Osteoblast (primary cell): ENCODE measurements around the gene NDUFV2. TPM values are rescaled to one million over a fixed set of nuclear protein-coding genes. Genes with fewer than 3 reads are reported as not detected.

Experiments used
- DNase-seq: peaks from one replicate; pipeline ENCODE4 v3.0.0; 2011; ENCODE audit warnings: low spot score, mixed read lengths; ENCODE audit not compliant: insufficient read length; ENCODE audit errors: missing footprints
- H2AFZ ChIP-seq: 2 replicates; pipeline ENCODE4 v1.6.0; 2011; ENCODE audit warnings: mild to moderate bottlenecking, low read length
- H3K27ac ChIP-seq: 2 replicates; pipeline ENCODE4 v1.5.1; 2011; ENCODE audit warnings: mild to moderate bottlenecking, low read depth, low read length, moderate library complexity
- H3K27me3 ChIP-seq: 2 replicates; pipeline ENCODE4 v1.6.0; 2012; ENCODE audit warnings: mild to moderate bottlenecking, control low read depth, inconsistent platforms, low read length, moderate library complexity; ENCODE audit not compliant: insufficient read depth
- H3K36me3 ChIP-seq: 2 replicates; pipeline ENCODE4 v1.5.1; 2011; ENCODE audit warnings: mild to moderate bottlenecking, low read length, control low read depth, moderate library complexity; ENCODE audit not compliant: insufficient read depth
- H3K4me1 ChIP-seq: 2 replicates; pipeline ENCODE4 v1.5.1; 2011; ENCODE audit warnings: mild to moderate bottlenecking, low read length, control low read depth, moderate library complexity; ENCODE audit not compliant: insufficient read depth
- H3K4me2 ChIP-seq: 2 replicates; pipeline ENCODE4 v1.6.0; 2011; ENCODE audit warnings: mild to moderate bottlenecking, low read length; ENCODE audit not compliant: insufficient read depth
- H3K4me3 ChIP-seq: fragments of 200-600 bp; sonication (generic); 3 replicates; pipeline ENCODE4 v1.5.1; 2012; ENCODE audit warnings: mild to moderate bottlenecking, low read length, inconsistent platforms; ENCODE audit not compliant: insufficient read depth
- H3K79me2 ChIP-seq: 2 replicates; pipeline ENCODE4 v1.6.0; 2012; ENCODE audit warnings: mild to moderate bottlenecking, low read length, control low read depth, inconsistent platforms; ENCODE audit not compliant: insufficient read depth
- H3K9me3 ChIP-seq: 2 replicates; pipeline ENCODE4 v1.5.1; 2011; ENCODE audit warnings: low read depth, low read length, control low read depth
- H4K20me1 ChIP-seq: 2 replicates; pipeline ENCODE4 v1.6.0; 2012; ENCODE audit warnings: mild to moderate bottlenecking, low read length, control low read depth; ENCODE audit not compliant: insufficient read depth
- total RNA-seq: library from RNA; depleted of rRNA; stranded (reverse); fragments of >200 nt; gene quantifications from 2 replicates; pipeline ENCODE4 v1.2.3, GENCODE V29; 2012
- TF ChIP-seq, protein P1 (sequence below): IDR thresholded peaks from 2 replicates; pipeline ENCODE4 v1.5.1; 2011; ENCODE audit warnings: mild to moderate bottlenecking, low read depth, low read length, moderate library complexity; ENCODE audit errors: extremely low read depth

Gene NDUFV2
- total RNA-seq, 1 donor, result 95.9 TPM

DNA sequence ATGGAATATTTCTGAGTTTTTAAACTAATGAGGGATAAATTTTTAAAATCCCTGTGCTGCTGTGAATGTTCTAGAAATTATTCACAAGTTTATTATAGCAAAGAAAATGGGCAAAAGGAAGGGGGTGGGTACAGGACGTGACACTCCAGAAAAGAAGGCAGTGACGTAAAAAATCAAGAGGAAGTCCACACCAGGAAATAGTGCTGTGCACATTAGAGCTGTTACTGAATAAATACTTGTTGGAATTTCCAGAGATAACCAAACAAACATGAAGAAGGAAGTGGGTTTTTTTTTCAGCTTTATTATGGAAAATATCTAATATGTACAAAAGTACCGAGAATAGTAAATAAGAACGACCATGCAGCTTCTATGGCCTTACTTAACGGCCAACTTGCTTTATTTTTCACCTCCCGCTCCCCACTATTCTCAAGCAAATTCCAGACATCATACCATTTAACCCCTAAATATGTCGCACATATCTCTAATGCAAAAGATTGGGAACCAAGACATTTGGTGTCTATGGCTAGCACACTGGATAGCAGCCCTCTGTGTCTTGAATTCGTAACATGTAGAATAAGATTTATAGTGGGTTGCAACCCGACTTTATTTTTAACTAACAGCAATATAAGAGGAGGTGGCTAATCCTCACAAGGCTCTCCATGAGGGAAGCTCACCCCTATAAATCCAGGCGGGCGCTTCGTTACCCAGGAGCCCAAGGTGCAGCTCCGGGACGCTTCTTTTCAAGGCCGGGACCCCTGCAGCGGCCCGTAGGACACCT is 580 bp upstream of the NDUFV2 start:
- H3K79me2 ChIP-seq, result peaks cover 44% of the 10 kb centered on the region
- peak overlapping the region; percentile 96 for H3K4me2 ChIP-seq
- H3K27ac ChIP-seq, result peak overlapping the region; percentile 81
- peak overlapping the region; percentile 76 for H2AFZ ChIP-seq
- H3K9me3 ChIP-seq, result no peaks in the 10 kb centered on the region
- H3K4me3 ChIP-seq, result peak overlapping the region; percentile 81
- peaks cover 42% of the 10 kb centered on the region for H3K4me1 ChIP-seq
- H3K36me3 ChIP-seq, result no peaks in the 10 kb centered on the region
- peaks cover 31% of the 10 kb centered on the region for H4K20me1 ChIP-seq
- TF ChIP-seq, protein P1, sequence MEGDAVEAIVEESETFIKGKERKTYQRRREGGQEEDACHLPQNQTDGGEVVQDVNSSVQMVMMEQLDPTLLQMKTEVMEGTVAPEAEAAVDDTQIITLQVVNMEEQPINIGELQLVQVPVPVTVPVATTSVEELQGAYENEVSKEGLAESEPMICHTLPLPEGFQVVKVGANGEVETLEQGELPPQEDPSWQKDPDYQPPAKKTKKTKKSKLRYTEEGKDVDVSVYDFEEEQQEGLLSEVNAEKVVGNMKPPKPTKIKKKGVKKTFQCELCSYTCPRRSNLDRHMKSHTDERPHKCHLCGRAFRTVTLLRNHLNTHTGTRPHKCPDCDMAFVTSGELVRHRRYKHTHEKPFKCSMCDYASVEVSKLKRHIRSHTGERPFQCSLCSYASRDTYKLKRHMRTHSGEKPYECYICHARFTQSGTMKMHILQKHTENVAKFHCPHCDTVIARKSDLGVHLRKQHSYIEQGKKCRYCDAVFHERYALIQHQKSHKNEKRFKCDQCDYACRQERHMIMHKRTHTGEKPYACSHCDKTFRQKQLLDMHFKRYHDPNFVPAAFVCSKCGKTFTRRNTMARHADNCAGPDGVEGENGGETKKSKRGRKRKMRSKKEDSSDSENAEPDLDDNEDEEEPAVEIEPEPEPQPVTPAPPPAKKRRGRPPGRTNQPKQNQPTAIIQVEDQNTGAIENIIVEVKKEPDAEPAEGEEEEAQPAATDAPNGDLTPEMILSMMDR, result no peak
- no peaks in the 10 kb centered on the region for H3K27me3 ChIP-seq
- peak; percentile 90 for DNase-seq

DNA sequence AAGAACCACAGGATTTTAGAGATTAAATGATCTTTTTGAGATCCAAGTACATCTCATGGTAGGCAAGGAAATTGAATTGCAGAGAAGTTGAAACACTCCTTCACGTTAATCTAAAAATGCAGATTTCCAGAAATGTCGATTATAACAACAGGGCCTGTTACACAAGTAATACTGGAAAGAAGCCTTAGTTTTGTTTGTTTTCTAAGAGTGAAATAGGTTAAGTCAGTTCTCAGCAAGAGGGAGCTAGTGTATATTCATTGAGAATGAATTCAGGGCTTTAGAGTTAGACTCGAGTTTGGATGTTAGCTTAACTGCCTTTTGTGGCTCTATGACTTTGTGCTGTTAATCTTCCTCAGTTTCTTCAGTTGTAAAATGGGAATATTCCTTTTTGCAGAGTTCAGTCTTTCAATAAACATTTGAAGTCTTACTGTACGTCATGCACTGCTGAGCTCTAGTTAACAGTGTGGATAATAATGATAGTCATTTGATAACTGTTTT is 926 bp downstream of the NDUFV2 start:
- H3K27ac ChIP-seq, result peak overlapping the region; percentile 93
- no peaks in the 10 kb centered on the region for H3K9me3 ChIP-seq
- peak; percentile 41 for DNase-seq
- H3K4me2 ChIP-seq, result peak overlapping the region; percentile 97
- peaks cover 39% of the 10 kb centered on the region for H4K20me1 ChIP-seq
- H2AFZ ChIP-seq, result peak overlapping the region; percentile 69
- no peaks in the 10 kb centered on the region for H3K27me3 ChIP-seq
- peaks cover 59% of the 10 kb centered on the region for H3K79me2 ChIP-seq
- H3K4me3 ChIP-seq, result peak overlapping the region; percentile 81
- peaks cover 46% of the 10 kb centered on the region for H3K4me1 ChIP-seq
- no peaks in the 10 kb centered on the region for H3K36me3 ChIP-seq
- TF ChIP-seq, protein P1, result peak; percentile 18

DNA sequence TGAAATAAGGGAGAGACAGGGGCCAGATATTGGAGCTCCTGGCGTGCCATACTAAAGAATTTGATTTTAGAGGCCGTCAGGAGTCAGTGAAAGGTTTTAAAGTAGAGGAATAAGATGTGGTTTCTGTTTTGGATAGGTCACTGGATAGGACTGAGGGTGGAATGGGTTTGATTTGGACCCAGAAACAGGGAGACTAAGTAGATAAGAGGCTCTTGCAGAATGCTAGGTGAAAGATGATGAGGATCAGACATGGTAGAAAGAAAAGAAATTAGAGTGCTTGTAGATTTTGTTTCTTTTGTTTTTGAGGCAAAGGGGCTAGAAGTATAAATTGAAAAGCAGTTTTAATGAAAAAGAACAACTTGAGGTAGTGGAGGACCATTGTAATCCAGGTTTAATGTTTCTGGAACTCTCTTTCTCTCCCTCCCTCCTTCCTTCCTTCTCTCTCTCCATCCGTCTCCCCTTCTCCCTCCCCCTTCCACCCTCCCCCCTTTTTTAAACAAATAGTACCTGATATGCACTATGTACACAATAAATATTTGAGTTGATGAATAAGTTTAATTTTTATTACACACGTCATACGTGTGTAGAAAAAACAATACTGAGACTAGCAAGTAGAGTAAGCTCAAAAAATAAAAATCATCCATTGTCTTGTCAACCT is 1.9 kb downstream of the NDUFV2 start:
- DNase-seq, result peak; percentile 26
- Histone ChIP-seq H3K79me2 (peaks cover 68% of the 10 kb centered on the region), H3K27ac (peak overlapping the region; percentile 93), H2AFZ (no peak overlapping the region), H3K4me2 (peak overlapping the region; percentile 97), H3K4me3 (peak overlapping the region; percentile 81), H3K9me3 (no peaks in the 10 kb centered on the region), H3K27me3 (no peaks in the 10 kb centered on the region), H3K36me3 (no peaks in the 10 kb centered on the region), H4K20me1 (peaks cover 44% of the 10 kb centered on the region), H3K4me1 (peaks cover 54% of the 10 kb centered on the region)
- TF ChIP-seq, protein P1, result no peak

DNA sequence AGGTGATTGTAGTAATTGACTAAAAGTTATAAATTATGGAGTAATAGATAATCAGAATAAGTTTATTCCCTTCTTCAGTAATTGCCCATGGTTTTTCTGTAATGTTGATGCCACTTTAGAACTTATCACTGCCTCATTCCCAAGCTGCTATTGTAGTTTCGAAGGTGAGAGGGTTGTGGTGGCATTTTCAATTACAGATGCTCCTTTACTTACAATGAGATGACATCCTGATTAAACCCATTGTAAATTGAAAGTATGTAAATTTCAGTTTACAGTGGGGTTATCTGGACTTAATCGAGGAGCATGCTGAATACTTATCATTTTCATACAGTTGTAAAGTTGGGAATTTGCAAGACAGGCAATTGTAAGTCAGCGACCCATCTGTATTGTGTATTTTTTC is 2.9 kb downstream of the NDUFV2 start:
- Histone ChIP-seq H3K4me2 (peak overlapping the region; percentile 97), H3K9me3 (no peaks in the 10 kb centered on the region), H2AFZ (no peak overlapping the region), H3K36me3 (no peaks in the 10 kb centered on the region), H3K4me1 (peaks cover 59% of the 10 kb centered on the region), H3K4me3 (peak overlapping the region; percentile 81), H3K27ac (peak overlapping the region; percentile 93), H3K79me2 (peaks cover 79% of the 10 kb centered on the region), H4K20me1 (peaks cover 52% of the 10 kb centered on the region), H3K27me3 (no peaks in the 10 kb centered on the region)
- TF ChIP-seq, protein P1, result no peak
- no peak for DNase-seq
